SH-SY5Y (cell line): ENCODE data around the gene PPP1R12B.

ENCODE experiments used
- GATA2 ChIP-seq: IDR thresholded peaks from 2 replicates; pipeline ENCODE4 v1.6.1; 2011; ENCODE audit warnings: mild to moderate bottlenecking, low read depth, low read length
- GATA3 ChIP-seq: IDR thresholded peaks from 2 replicates; pipeline ENCODE4 v1.6.1; 2011; ENCODE audit warnings: low read depth, mild to moderate bottlenecking, low read length, moderate library complexity

DNA sequence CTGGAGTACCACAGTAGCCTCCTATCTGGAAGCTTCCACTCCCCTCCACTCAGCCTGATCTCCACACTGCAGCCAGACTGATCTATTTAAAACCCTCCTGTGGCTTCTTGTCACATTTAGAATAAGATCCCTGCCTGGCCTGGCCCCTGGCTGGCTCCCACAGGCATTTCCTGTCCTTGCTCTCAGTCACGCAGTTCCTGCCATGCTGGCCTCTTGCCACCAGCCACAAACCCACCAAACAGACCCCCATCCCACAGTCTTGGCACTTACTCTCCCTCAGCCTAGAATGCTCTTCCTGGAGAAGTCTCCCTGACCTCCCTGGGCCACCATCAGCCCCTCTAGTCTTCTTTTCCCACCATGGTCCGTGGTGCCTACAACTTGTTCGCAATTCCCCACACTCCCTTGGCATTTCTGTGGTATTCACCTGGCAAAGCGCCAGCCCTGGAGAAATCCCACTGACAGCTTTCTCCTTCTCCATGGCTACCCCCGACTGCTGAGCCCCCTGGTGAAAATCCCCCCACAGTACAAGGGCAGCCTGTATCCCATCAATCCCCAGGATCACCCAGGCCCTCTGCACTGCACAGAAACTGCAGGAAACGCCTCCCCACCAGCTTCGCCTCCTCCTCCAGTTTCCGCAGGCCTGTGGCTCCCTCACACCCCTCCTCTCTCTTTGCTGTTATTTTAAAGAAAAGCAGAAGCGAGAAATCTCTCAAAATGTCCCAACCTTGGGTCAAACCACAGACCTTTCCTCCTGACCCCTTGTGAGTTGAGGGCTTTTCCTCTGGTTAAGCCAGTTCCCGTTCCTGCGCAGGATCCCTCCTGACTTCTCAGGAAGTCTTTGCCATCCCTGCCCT lies 267.2 kb downstream of the PPP1R12B start:
- TF ChIP-seq GATA3: no peak
- no peak for TF ChIP-seq GATA2
